Measurements from ENCODE around the gene ZBTB7B.

- TF ChIP-seq EP300 (IDR thresholded peaks at IDR 0.05) (no peak), POLR2A (IDR thresholded peaks at IDR 0.05) (no peak), POLR2AphosphoS5 (IDR thresholded peaks at IDR 0.05) (no peak)
- TF ChIP-seq, protein P1, sequence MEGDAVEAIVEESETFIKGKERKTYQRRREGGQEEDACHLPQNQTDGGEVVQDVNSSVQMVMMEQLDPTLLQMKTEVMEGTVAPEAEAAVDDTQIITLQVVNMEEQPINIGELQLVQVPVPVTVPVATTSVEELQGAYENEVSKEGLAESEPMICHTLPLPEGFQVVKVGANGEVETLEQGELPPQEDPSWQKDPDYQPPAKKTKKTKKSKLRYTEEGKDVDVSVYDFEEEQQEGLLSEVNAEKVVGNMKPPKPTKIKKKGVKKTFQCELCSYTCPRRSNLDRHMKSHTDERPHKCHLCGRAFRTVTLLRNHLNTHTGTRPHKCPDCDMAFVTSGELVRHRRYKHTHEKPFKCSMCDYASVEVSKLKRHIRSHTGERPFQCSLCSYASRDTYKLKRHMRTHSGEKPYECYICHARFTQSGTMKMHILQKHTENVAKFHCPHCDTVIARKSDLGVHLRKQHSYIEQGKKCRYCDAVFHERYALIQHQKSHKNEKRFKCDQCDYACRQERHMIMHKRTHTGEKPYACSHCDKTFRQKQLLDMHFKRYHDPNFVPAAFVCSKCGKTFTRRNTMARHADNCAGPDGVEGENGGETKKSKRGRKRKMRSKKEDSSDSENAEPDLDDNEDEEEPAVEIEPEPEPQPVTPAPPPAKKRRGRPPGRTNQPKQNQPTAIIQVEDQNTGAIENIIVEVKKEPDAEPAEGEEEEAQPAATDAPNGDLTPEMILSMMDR (IDR thresholded peaks at IDR 0.05) = no peak
Measured at GRCh38 chr1:154999571-155000410, 2.8 kb upstream of the ZBTB7B start.
